GM23338 (cell line): ENCODE data around the gene GRIK2. TPM values are rescaled to one million over a fixed set of nuclear protein-coding genes. Genes with fewer than 3 reads are reported as not detected.

Experiments
- ATAC-seq: fragments of 200-7000 bp; cut with Tn5 transposase; 3 replicates; pipeline ENCODE4 v1.9.1; 2020
- DNase-seq: peaks from one replicate; pipeline ENCODE4 v3.0.0-alpha.2; 2015; ENCODE audit warnings: low spot score
- H2AFZ ChIP-seq: fragments of 200-600 bp; sonication (generic); 2 replicates; pipeline ENCODE4 v1.8.0; 2016; ENCODE audit warnings: antibody characterized with exemption, mild to moderate bottlenecking, moderate library complexity
- H3F3A ChIP-seq: fragments of 200-600 bp; sonication (generic); replicated peaks from 2 replicates; pipeline ENCODE4 v1.8.0; 2017; ENCODE audit warnings: antibody characterized with exemption, mixed run types, low read depth
- H3K27ac ChIP-seq: fragments of 200-600 bp; sonication (generic); 2 replicates; pipeline ENCODE4 v1.6.1; 2016; ENCODE audit warnings: low read depth
- H3K27me3 ChIP-seq: fragments of 200-600 bp; sonication (generic); 2 replicates; pipeline ENCODE4 v1.8.0; 2016; ENCODE audit warnings: mild to moderate bottlenecking, mixed run types, moderate library complexity; ENCODE audit not compliant: insufficient read depth
- H3K36me3 ChIP-seq: fragments of 200-600 bp; sonication (generic); 2 replicates; pipeline ENCODE4 v1.8.0; 2016; ENCODE audit warnings: mild to moderate bottlenecking; ENCODE audit not compliant: insufficient read depth
- H3K4me1 ChIP-seq: fragments of 200-600 bp; sonication (generic); 2 replicates; pipeline ENCODE4 v1.8.0; 2016; ENCODE audit warnings: mild to moderate bottlenecking, moderate library complexity; ENCODE audit not compliant: insufficient read depth
- H3K4me2 ChIP-seq: fragments of 200-600 bp; sonication (generic); 2 replicates; pipeline ENCODE4 v1.7.1; 2017; ENCODE audit warnings: mixed run types
- H3K4me3 ChIP-seq: fragments of 200-600 bp; sonication (generic); 2 replicates; pipeline ENCODE4 v1.6.1; 2016; ENCODE audit warnings: mixed run types
- H3K79me2 ChIP-seq: fragments of 200-600 bp; sonication (generic); replicated peaks from 2 replicates; pipeline ENCODE4 v1.8.0; 2017; ENCODE audit warnings: mild to moderate bottlenecking; ENCODE audit not compliant: insufficient read depth
- H3K9me2 ChIP-seq: fragments of 200-600 bp; sonication (generic); 2 replicates; pipeline ENCODE4 v1.8.0; 2017; ENCODE audit not compliant: insufficient read depth
- H4K20me1 ChIP-seq: fragments of 200-600 bp; sonication (generic); replicated peaks from 2 replicates; pipeline ENCODE4 v1.8.0; 2017; ENCODE audit warnings: mild to moderate bottlenecking; ENCODE audit not compliant: insufficient read depth
- H3K27ac Mint-ChIP-seq: 2 replicates; pipeline ENCODE4 v1.8.0; 2020; ENCODE audit warnings: inconsistent platforms, mild to moderate bottlenecking, moderate library complexity, mixed read lengths
- H3K27me3 Mint-ChIP-seq: 3 replicates; pipeline ENCODE4 v1.8.0; 2022; ENCODE audit warnings: low read depth, mild to moderate bottlenecking, moderate library complexity, mixed read lengths, inconsistent platforms; ENCODE audit not compliant: insufficient read depth, poor library complexity
- H3K36me3 Mint-ChIP-seq: 3 replicates; pipeline ENCODE4 v1.8.0; 2021; ENCODE audit warnings: low read depth, mild to moderate bottlenecking, inconsistent platforms, moderate library complexity, mixed read lengths
- H3K4me1 Mint-ChIP-seq: 3 replicates; pipeline ENCODE4 v1.8.0; 2020; ENCODE audit warnings: mild to moderate bottlenecking, inconsistent platforms, mixed read lengths
- H3K4me3 Mint-ChIP-seq: 3 replicates; pipeline ENCODE4 v1.8.0; 2021; ENCODE audit warnings: moderate library complexity, mild to moderate bottlenecking, inconsistent platforms, mixed read lengths
- H3K9me3 Mint-ChIP-seq: 3 replicates; pipeline ENCODE4 v1.8.0; 2020; ENCODE audit warnings: moderate library complexity, mild to moderate bottlenecking, inconsistent platforms, mixed read lengths
- CREB1 ChIP-seq: fragments of 250-450 bp; sonication (Bioruptor Pico); IDR thresholded peaks from 2 replicates; pipeline ENCODE4 v1.5.0; 2020; ENCODE audit warnings: low read depth, mild to moderate bottlenecking, moderate library complexity
- ETS1 ChIP-seq: IDR thresholded peaks from 2 replicates; pipeline ENCODE4 v1.6.1; 2016; ENCODE audit warnings: antibody characterized with exemption
- EZH2 ChIP-seq: fragments of 200-600 bp; sonication (generic); IDR thresholded peaks from one replicate; pipeline ENCODE4 v1.8.0; 2017; ENCODE audit warnings: antibody characterized with exemption, mild to moderate bottlenecking, low read depth; ENCODE audit not compliant: unreplicated experiment
- EZH2phosphoT487 ChIP-seq: fragments of 200-600 bp; sonication (generic); IDR thresholded peaks from one replicate; pipeline ENCODE4 v1.8.1; 2018; ENCODE audit warnings: antibody characterized with exemption; ENCODE audit not compliant: unreplicated experiment
- POLR2AphosphoS5 ChIP-seq: IDR thresholded peaks from 2 replicates; pipeline ENCODE4 v1.6.1; 2016; ENCODE audit warnings: antibody characterized with exemption, low read depth
- REST ChIP-seq: IDR thresholded peaks from one replicate; pipeline ENCODE4 v1.6.1; 2018; ENCODE audit warnings: antibody characterized with exemption; ENCODE audit not compliant: unreplicated experiment
- STAT1 ChIP-seq: IDR thresholded peaks from one replicate; pipeline ENCODE4 v1.6.1; 2016; ENCODE audit warnings: antibody characterized with exemption; ENCODE audit not compliant: unreplicated experiment
- ZNF114 ChIP-seq: fragments of 250-450 bp; sonication (Bioruptor Pico); IDR thresholded peaks from 2 replicates; pipeline ENCODE4 v1.5.0; 2020; ENCODE audit warnings: mild to moderate bottlenecking, moderate library complexity
- ZNF462 ChIP-seq: fragments of 250-450 bp; sonication (Bioruptor Pico); IDR thresholded peaks from 2 replicates; pipeline ENCODE4 v1.5.0; 2020; ENCODE audit warnings: mild to moderate bottlenecking, moderate library complexity
- polyA plus RNA-seq: library from polyadenylated mRNA; unstranded; fragments of >200 nt; fragmentation: Nextera tagmentation; extraction: Ambion mirVana; gene quantifications from 2 replicates; pipeline ENCODE4 v1.2.1, GENCODE V29; 2016
- total RNA-seq: library from RNA; depleted of rRNA; stranded (reverse); fragments of >200 nt; shearing (Covaris generic); gene quantifications from 2 replicates; pipeline ENCODE4 v1.2.3, GENCODE V29; 2014

Gene GRIK2
- total and polyA plus RNA-seq, 2 experiments from 2014 or later = 0.73 to 3.0 TPM

GRCh38 chr6:101399616-101400162, 6.2 kb downstream of the GRIK2 start:
- no peak for TF ChIP-seq POLR2AphosphoS5
- peak; percentile 47 for TF ChIP-seq EZH2
- Histone ChIP-seq H3K36me3 (no peaks in the 10 kb centered on the region), H3K4me2 (peak overlapping the region; percentile 76), H2AFZ (peak overlapping the region; percentile 8; the same call in 1 of the 2 replicates), H3K4me3 (peak overlapping the region; percentile 50), H3K27ac (no peak overlapping the region), H3K9me2 (no peaks in the 10 kb centered on the region), H4K20me1 (no peaks in the 10 kb centered on the region), H3F3A (peaks cover 5% of the 10 kb centered on the region; the same call in 1 of the 2 replicates), H3K27me3 (peaks cover 87% of the 10 kb centered on the region), H3K79me2 (no peaks in the 10 kb centered on the region), H3K4me1 (peaks cover 29% of the 10 kb centered on the region)
- H3K4me1 Mint-ChIP-seq = peaks cover 44% of the 10 kb centered on the region
- peak overlapping the region; percentile 75 for H3K4me3 Mint-ChIP-seq
- peaks cover 55% of the 10 kb centered on the region for H3K27me3 Mint-ChIP-seq
- ATAC-seq (peak; percentile 4), DNase-seq (peak; percentile 22)
- no peaks in the 10 kb centered on the region for H3K9me3 Mint-ChIP-seq
- H3K27ac Mint-ChIP-seq = no peak overlapping the region
- H3K36me3 Mint-ChIP-seq = no peaks in the 10 kb centered on the region; the same call in 2 of the 3 replicates

- Histone ChIP-seq H3K27me3 (peaks cover 84% of the 10 kb centered on the region), H3K4me3 (peak overlapping the region; percentile 50)
- peak overlapping the region; percentile 75 for H3K4me3 Mint-ChIP-seq
- TF ChIP-seq ZNF114 (CRISPR knock-in tag) (no peak), EZH2 (no peak), CREB1 (no peak), EZH2phosphoT487 (no peak), STAT1 (no peak), REST (no peak), ZNF462 (no peak), ETS1 (no peak)
Measured at GRCh38 chr6:101400326-101401135, 7.0 kb downstream of the GRIK2 start.

More at GRCh38 chr6:101400326-101401135, 7.0 kb downstream of the GRIK2 start:
- Mint-ChIP-seq H3K27ac (no peak overlapping the region), H3K4me1 (peaks cover 46% of the 10 kb centered on the region), H3K27me3 (peaks cover 48% of the 10 kb centered on the region), H3K36me3 (no peaks in the 10 kb centered on the region; the same call in 2 of the 3 replicates), H3K9me3 (no peaks in the 10 kb centered on the region)
- DNase-seq = no peak
- Histone ChIP-seq H3K79me2 (no peaks in the 10 kb centered on the region), H2AFZ (no peak overlapping the region), H3K9me2 (no peaks in the 10 kb centered on the region), H4K20me1 (no peaks in the 10 kb centered on the region), H3K36me3 (no peaks in the 10 kb centered on the region), H3K4me2 (peak overlapping the region; percentile 92), H3K4me1 (peaks cover 25% of the 10 kb centered on the region), H3K27ac (no peak overlapping the region), H3F3A (peaks cover 5% of the 10 kb centered on the region; the same call in 1 of the 2 replicates)
- ATAC-seq = no peak
